HepG2 (cell line): ENCODE measurements around the gene ARHGAP22.

Experiments
- EZH2 ChIP-seq: conservative IDR thresholded peaks from 2 replicates; pipeline ENCODE4 v1.6.1; 2012; ENCODE audit warnings: mild to moderate bottlenecking, low read depth, low read length, moderate library complexity
- ZNF274 ChIP-seq: sonication (generic); formaldehyde crosslinking; IDR thresholded peaks from 2 replicates; pipeline ENCODE4 v1.5.1; 2020; ENCODE audit warnings: mild to moderate bottlenecking, missing genetic modification reagents
- TF ChIP-seq, protein P1 (sequence below): sonication (generic); formaldehyde crosslinking; IDR thresholded peaks from 2 replicates; pipeline ENCODE4 v1.4.0; 2020; ENCODE audit warnings: mild to moderate bottlenecking, low read depth, missing genetic modification reagents

DNA sequence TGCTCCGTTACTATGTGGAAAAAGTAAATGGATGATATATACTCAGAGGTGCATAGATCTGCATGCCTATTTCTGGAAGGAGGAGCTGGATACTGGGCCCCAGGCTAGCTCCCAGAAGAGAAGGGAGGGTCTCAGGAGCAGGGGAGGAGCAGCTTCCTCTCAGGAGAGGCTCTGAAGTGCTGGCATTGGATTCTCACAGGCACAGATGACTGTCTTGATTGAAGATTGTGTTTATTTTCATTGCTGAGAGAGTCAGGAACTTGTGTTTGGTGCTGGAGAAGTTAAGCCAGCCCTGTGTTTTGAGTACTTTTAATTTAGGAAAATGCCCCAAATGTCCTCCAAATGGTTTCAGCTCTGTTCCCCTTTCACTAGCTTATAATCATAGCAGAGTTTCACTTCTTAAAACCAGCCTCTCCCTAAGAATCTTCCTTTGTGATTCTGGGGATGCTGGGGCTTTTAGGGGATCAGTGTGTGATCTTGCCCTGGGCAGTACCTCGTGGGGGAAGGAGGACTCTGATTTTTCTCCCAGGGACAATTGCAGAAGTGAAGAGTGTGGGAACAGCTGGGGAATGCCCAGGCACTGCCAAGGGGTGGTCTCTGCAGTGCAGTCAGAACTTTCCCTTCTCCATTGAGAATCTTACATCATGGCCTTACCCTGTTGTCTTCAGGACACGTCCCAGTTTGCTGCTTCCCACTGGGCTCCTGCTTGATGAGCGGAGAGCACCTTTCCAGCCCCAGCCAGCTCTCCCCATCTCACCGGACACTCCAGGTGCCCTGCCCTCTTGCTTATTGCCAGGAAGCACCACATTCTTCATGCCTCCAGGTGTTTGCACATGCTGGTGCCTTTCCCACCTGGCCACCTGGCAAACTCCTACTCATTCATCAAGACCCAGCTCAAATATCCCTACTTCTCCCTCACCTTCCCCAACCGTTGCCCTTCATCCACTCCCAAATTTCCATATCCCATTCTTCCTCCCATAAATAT lies 102.8 kb downstream of the ARHGAP22 start:
- no peak for TF ChIP-seq ZNF274
- TF ChIP-seq EZH2 = no peak
- TF ChIP-seq, protein P1, sequence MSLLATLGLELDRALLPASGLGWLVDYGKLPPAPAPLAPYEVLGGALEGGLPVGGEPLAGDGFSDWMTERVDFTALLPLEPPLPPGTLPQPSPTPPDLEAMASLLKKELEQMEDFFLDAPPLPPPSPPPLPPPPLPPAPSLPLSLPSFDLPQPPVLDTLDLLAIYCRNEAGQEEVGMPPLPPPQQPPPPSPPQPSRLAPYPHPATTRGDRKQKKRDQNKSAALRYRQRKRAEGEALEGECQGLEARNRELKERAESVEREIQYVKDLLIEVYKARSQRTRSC (CRISPR knock-in tag) = no peak
